ENCODE results near the gene BICDL2. TPM values are rescaled to one million over a fixed set of nuclear protein-coding genes. Genes with fewer than 3 reads are reported as not detected.

BICDL2 gene
- total RNA-seq, 4 donors from 2014 or later = 0.31 to 3.1 (median 0.31) TPM; not detected in 1

DNA sequence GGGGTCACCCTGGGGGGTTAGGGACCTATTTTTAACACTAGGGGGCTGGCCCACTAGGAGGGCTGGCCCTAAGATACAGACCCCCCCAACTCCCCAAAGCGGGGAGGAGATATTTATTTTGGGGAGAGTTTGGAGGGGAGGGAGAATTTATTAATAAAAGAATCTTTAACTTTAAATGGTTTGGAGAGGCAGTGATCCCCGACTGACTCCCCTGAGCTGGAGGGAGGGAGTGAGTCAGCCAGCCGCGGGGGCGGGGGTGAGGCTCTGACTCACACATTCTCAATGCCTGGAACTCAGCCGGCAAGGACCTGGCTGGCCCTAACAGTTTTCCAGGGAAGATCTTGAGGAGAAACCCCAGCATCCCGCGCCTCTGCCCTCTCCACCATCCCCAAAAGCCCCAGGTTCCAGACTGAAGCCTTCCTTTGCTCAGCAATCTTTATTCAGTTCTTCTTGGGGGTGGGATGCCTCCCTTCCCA, 14.5 kb downstream of the BICDL2 start:
- Histone ChIP-seq H3K27me3 (peaks cover 23% of the 10 kb centered on the region), H3K36me3 (peaks cover 0 to 20% of the 10 kb centered on the region in 2 donors), H3K9me3 (no peaks in the 10 kb centered on the region), H3K4me3 (peak overlapping the region in 1 of 2 donors; percentile 81), H3K4me1 (peaks cover 0 to 69% (median 25%) of the 10 kb centered on the region in 3 donors), H3K27ac (peak overlapping the region; percentile 93 to 97 (median 96))
- 4 to 20% methylated on average over 1 to 7 of the region's 8 CpGs for WGBS, 2 donors (ENCODE audit: low coverage in 1 of 2)
- TF ChIP-seq, protein P1, sequence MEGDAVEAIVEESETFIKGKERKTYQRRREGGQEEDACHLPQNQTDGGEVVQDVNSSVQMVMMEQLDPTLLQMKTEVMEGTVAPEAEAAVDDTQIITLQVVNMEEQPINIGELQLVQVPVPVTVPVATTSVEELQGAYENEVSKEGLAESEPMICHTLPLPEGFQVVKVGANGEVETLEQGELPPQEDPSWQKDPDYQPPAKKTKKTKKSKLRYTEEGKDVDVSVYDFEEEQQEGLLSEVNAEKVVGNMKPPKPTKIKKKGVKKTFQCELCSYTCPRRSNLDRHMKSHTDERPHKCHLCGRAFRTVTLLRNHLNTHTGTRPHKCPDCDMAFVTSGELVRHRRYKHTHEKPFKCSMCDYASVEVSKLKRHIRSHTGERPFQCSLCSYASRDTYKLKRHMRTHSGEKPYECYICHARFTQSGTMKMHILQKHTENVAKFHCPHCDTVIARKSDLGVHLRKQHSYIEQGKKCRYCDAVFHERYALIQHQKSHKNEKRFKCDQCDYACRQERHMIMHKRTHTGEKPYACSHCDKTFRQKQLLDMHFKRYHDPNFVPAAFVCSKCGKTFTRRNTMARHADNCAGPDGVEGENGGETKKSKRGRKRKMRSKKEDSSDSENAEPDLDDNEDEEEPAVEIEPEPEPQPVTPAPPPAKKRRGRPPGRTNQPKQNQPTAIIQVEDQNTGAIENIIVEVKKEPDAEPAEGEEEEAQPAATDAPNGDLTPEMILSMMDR (IDR thresholded peaks at IDR 0.05) = no peak
- TF ChIP-seq EP300 (IDR thresholded peaks at IDR 0.05) (no peak), POLR2AphosphoS5 (IDR thresholded peaks at IDR 0.05) (peak; percentile 92)
- peak; percentile 66 for ATAC-seq

DNA sequence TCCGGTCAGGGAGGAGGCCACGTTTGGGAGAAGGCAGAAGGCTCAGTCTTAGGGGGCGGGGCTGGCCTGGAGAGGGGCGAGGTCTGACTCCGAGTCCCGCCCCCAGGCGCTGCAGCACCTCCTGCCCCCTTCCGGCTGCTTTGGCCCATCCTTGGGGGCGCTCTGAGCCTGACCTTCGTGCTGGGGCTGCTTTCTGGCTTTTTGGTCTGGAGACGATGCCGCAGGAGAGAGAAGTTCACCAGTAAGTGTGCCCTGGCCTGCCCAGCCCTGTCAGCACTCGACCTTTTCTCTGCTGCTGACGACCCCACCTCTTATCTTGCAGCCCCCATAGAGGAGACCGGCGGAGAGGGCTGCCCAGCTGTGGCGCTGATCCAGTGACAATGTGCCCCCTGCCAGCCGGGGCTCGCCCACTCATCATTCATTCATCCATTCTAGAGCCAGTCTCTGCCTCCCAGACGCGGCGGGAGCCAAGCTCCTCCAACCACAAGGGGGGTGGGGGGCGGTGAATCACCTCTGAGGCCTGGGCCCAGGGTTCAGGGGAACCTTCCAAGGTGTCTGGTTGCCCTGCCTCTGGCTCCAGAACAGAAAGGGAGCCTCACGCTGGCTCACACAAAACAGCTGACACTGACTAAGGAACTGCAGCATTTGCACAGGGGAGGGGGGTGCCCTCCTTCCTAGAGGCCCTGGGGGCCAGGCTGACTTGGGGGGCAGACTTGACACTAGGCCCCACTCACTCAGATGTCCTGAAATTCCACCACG, 15.1 kb downstream of the BICDL2 start:
- Histone ChIP-seq H3K9me3 (no peaks in the 10 kb centered on the region), H3K27ac (peak overlapping the region; percentile 93 to 97 (median 96)), H3K27me3 (peaks cover 29% of the 10 kb centered on the region), H3K4me1 (peaks cover 0 to 69% (median 25%) of the 10 kb centered on the region in 3 donors), H3K36me3 (peaks cover 0 to 13% of the 10 kb centered on the region in 2 donors), H3K4me3 (peak overlapping the region; percentile 60 to 73)
- TF ChIP-seq POLR2AphosphoS5 (IDR thresholded peaks at IDR 0.05) (peak; percentile 43), EP300 (IDR thresholded peaks at IDR 0.05) (no peak), POLR2A (IDR thresholded peaks at IDR 0.05) (no peak)
- TF ChIP-seq, protein P1 (IDR thresholded peaks at IDR 0.05) = peak in 3 of 4 experiments; percentile 29 to 59 (median 42)
- ATAC-seq = peak; percentile 32
- 10% methylated on average over 4 of the region's 25 CpGs; no CpG with 5 or more reads in 1 of the 2 donors for WGBS, 2 donors (ENCODE audit: low coverage in 1 of 2)

DNA sequence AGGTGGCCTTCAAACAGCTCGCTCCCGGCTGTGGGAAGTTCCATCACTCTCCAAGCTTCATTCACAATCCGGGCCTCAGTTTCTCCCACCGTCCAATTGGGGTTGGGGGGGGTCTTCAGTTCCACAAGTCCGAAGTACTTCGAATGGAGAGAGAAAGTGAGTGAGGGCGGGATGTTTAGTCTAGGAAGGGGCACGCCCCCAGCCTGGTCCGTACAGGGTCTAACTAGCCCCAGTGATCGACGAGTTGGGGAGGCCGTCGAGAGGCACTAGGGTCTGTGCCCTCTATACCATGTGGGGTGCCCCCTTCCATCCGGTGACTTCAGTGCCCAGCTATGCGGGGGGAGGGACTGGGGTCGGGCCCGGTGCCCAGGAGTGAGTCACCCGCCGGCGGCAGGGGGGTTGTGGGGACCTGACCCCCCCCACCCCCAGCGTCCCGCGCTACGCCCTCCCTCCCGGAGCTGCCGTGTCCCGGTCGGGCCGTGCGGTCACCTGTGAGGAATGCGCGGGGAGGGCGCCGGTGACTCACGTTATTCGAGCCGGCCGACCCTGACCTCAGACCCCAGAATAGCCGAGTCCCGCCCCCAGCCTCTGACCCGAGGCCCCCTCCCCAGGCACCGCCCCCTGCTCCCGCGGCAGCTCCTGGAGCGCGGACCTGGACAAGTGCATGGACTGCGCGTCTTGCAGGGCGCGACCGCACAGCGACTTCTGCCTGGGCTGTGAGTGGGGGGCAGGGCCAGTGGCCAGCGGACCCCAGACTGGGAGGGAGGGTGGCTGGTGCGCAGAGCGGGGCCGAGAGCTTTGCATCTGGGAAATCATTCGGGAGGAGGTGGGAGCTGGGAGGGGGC, 15.9 kb downstream of the BICDL2 start:
- Histone ChIP-seq H3K27ac (peak overlapping the region; percentile 93 to 97 (median 96)), H3K36me3 (peaks cover 0 to 5% of the 10 kb centered on the region in 2 donors), H3K4me3 (peak overlapping the region; percentile 60 to 73), H3K27me3 (peaks cover 33% of the 10 kb centered on the region), H3K9me3 (no peaks in the 10 kb centered on the region), H3K4me1 (peaks cover 0 to 69% (median 25%) of the 10 kb centered on the region in 3 donors)
- WGBS, 2 donors (ENCODE audit: low coverage in 1 of 2) = 0% methylated on average over 1 of the region's 57 CpGs
- peak; percentile 60 for ATAC-seq
- TF ChIP-seq POLR2A (IDR thresholded peaks at IDR 0.05) (no peak), POLR2AphosphoS5 (IDR thresholded peaks at IDR 0.05) (peak; percentile 97)

DNA sequence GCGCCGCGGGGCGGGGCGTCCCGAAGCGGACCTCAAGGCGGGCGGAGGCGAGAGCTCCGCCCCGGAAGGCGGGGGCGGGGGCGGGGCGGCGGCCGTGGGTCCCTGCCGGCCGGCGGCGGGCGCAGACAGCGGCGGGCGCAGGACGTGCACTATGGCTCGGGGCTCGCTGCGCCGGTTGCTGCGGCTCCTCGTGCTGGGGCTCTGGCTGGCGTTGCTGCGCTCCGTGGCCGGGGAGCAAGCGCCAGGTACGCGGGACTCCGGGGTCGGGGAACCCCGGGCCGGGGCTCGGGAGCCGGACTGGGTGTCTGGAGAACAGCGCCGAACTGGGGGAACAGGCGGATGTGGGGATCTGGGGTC, 16.5 kb downstream of the BICDL2 start, which contains the start of gene TNFRSF12A:
Gene TNFRSF12A (plus strand): TSS at position 122 of the 357 bp plus-strand sequence. CDS start 30 bp downstream, at position 152.
- Histone ChIP-seq H3K4me1 (peaks cover 0 to 67% (median 25%) of the 10 kb centered on the region in 3 donors), H3K27me3 (peaks cover 39% of the 10 kb centered on the region), H3K4me3 (peak within 1 kb of the TSS; percentile 60 to 73), H3K36me3 (no peaks in the 10 kb centered on the region), H3K9me3 (no peaks in the 10 kb centered on the region), H3K27ac (peak within 1 kb of the TSS; percentile 93 to 97 (median 96))
- peak; percentile 42 for ATAC-seq
- TF ChIP-seq POLR2A (IDR thresholded peaks at IDR 0.05) = peak; percentile 83 to 95
- TF ChIP-seq, protein P1 (IDR thresholded peaks at IDR 0.05) = peak in 3 of 4 experiments; percentile 29 to 43 (median 33)
- peak; percentile 95 for TF ChIP-seq POLR2AphosphoS5 (IDR thresholded peaks at IDR 0.05)
- TF ChIP-seq EP300 (IDR thresholded peaks at IDR 0.05) = no peak
- WGBS, 2 donors (ENCODE audit: low coverage in 1 of 2) = 0% methylated on average over 2 of the region's 49 CpGs; no CpG with 5 or more reads in 1 of the 2 donors

All from gastroesophageal sphincter (tissue), 4 donors.